ENCODE results near the gene PATJ.

The PATJ gene

GRCh38 chr1:62126579-62127290 is 384.5 kb downstream of the PATJ start:
- DNase-seq (ENCODE audit: extremely low read depth, low read depth), result no peak
- TF ChIP-seq, protein P1, sequence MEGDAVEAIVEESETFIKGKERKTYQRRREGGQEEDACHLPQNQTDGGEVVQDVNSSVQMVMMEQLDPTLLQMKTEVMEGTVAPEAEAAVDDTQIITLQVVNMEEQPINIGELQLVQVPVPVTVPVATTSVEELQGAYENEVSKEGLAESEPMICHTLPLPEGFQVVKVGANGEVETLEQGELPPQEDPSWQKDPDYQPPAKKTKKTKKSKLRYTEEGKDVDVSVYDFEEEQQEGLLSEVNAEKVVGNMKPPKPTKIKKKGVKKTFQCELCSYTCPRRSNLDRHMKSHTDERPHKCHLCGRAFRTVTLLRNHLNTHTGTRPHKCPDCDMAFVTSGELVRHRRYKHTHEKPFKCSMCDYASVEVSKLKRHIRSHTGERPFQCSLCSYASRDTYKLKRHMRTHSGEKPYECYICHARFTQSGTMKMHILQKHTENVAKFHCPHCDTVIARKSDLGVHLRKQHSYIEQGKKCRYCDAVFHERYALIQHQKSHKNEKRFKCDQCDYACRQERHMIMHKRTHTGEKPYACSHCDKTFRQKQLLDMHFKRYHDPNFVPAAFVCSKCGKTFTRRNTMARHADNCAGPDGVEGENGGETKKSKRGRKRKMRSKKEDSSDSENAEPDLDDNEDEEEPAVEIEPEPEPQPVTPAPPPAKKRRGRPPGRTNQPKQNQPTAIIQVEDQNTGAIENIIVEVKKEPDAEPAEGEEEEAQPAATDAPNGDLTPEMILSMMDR (IDR thresholded peaks at IDR 0.05; ENCODE audit: low read depth, low read length), result no peak

GRCh38 chr1:62128745-62129144 is 386.5 kb downstream of the PATJ start:
- DNase-seq (ENCODE audit: extremely low read depth, low read depth), result no peak
- TF ChIP-seq, protein P1 (IDR thresholded peaks at IDR 0.05; ENCODE audit: low read depth, low read length), result no peak

DNA sequence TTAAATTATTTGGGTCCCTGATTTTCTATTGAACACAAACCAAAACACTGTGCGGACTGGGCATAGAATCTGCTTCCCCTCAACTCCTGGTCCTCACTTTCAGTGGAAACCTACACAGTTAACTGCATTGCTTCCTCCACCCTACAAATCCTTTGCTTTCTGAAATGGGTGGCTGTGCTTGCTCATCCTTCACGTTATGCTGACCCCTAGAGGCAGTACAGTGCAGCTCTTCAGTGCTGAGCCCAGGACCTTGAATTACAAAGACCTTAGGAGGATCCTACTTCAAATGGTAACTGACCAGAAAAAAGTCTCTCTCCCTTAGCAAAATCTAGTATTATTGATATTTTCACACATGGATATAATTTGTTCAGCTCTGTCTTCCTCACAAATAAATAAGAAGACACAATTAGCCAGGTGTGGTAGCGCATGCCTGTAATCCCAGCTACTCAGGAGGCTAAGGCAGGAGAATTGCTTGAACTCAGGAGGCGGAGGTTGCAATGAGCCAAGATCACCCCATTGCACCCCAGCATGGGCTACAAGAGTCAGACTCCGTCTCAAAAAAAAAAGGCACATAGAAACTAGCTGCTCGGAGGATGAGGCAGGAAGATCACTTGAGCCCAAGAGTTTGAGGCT is 388.9 kb downstream of the PATJ start:
- TF ChIP-seq, protein P1 (IDR thresholded peaks at IDR 0.05; ENCODE audit: low read depth, low read length), result peak; percentile 99
- peak; percentile 24 for DNase-seq (ENCODE audit: extremely low read depth, low read depth)

DNA sequence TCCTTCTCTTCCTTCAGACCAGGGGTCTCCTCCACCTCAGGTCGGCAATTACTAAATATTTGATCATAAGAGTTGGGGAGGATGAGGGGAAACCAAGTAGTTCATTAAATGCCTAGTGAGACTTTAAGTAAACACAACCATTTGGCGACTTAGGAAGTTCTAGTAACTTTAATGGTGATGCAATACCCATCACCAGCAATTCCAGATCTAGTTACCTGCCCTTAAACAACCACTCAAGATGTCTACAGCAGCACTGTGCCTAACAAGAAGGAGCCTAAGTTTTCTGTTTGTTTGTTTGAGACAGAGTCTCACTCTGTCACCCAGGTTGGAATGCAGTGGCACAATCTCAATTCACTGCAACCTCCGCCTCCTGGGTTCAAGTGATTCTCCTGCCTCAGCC is 395.7 kb downstream of the PATJ start:
- no peak for DNase-seq (ENCODE audit: extremely low read depth, low read depth)
- TF ChIP-seq, protein P1 (IDR thresholded peaks at IDR 0.05; ENCODE audit: low read depth, low read length), result no peak

DNA sequence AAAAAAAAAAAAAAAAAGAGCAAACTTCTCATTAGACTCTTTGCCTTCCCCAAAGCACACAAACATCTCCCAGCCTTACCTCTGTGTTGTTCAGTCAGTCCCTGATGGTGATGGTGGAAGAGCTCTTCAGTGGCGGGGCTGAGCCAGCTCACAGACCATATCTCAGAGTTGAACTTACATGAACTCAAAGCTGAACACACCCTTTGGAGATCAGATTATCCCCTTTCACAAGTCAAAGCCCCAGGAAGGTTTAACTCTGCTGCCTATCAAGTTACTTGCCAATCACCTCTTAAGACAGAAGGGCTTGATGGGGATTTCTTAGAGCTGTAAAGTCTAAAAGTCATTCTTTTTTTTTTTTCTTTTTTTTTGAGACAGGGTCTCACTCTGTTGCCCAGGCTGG is 397.1 kb downstream of the PATJ start:
- DNase-seq (ENCODE audit: extremely low read depth, low read depth), result no peak
- TF ChIP-seq, protein P1 (IDR thresholded peaks at IDR 0.05; ENCODE audit: low read depth, low read length), result no peak

DNA sequence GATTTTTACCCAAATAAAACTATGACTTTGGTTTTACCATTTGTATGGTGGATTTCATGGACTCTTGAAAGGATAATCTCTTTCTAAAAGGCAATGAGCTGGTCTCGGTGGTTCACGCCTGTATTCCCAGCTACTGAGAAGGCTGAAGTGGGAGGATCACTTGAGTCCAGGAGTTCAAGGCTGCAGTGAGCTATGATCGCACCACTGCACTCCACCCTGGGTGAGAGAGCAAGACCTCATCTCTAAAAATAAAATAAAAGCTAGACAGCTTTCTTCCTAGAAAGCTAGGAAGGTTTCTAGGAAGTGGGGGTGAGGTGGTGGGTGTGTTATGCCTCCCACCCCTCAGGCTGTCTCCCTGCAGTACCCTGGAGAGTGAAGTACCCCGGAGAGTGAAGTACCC is 398.4 kb downstream of the PATJ start:
- no peak for DNase-seq (ENCODE audit: extremely low read depth, low read depth)
- TF ChIP-seq, protein P1 (IDR thresholded peaks at IDR 0.05; ENCODE audit: low read depth, low read length), result no peak

DNA sequence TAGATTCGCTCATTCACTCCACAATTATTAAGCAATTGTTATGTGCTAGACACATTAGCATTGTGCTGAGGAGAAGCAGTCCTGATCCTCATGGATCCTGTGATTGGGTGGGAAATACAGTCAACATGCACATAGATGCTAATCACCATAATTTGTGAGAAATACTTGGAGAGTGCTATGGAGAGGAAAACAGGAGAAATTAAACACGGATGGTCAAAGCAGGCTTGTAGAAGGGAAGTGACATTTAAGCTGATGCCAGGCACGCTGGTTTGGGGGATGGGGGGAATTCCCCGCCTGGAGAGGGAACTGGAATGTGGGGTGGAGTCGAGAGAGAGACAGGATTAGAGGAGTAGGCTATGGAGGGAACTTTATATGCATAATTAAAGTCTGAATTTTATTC is 400.2 kb downstream of the PATJ start:
- TF ChIP-seq, protein P1 (IDR thresholded peaks at IDR 0.05; ENCODE audit: low read depth, low read length), result no peak
- no peak for DNase-seq (ENCODE audit: extremely low read depth, low read depth)

Measured in AG09319 (cell line).